ENCODE data around the gene TECPR1.
A peak's percentile ranks its signal among the peaks of the same experiment; 100 is the strongest.

Gene TECPR1

DNA sequence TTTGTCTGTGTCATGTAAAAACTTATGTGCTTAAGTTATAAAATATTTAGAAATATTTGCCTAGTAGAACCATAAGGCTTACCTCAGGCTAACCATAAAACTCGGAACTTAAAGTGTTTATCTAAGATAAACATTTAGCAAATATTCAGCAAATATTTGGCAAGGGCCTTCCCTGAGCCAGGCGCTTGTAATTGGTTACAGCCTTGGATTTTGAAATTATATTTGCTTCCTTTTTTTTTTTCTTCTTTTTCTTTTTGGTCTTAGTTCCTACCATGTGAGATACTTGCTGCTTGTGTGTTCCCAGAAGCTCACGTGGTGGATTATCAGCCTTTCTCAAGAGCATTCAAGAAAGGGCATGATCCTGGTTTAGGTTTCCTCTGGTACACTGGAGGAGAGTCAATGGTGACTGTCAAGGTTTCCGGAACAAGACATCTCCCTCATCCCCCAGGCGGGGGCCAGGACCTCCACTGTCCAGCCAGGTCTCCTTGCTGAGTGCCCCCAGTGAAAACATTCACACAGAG lies 24.3 kb upstream of the TECPR1 start:
- TF ChIP-seq, protein P1, sequence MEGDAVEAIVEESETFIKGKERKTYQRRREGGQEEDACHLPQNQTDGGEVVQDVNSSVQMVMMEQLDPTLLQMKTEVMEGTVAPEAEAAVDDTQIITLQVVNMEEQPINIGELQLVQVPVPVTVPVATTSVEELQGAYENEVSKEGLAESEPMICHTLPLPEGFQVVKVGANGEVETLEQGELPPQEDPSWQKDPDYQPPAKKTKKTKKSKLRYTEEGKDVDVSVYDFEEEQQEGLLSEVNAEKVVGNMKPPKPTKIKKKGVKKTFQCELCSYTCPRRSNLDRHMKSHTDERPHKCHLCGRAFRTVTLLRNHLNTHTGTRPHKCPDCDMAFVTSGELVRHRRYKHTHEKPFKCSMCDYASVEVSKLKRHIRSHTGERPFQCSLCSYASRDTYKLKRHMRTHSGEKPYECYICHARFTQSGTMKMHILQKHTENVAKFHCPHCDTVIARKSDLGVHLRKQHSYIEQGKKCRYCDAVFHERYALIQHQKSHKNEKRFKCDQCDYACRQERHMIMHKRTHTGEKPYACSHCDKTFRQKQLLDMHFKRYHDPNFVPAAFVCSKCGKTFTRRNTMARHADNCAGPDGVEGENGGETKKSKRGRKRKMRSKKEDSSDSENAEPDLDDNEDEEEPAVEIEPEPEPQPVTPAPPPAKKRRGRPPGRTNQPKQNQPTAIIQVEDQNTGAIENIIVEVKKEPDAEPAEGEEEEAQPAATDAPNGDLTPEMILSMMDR (conservative IDR thresholded peaks at IDR 0.05), result no peak
- H3K27ac ChIP-seq, result peak overlapping the region; percentile 89

DNA sequence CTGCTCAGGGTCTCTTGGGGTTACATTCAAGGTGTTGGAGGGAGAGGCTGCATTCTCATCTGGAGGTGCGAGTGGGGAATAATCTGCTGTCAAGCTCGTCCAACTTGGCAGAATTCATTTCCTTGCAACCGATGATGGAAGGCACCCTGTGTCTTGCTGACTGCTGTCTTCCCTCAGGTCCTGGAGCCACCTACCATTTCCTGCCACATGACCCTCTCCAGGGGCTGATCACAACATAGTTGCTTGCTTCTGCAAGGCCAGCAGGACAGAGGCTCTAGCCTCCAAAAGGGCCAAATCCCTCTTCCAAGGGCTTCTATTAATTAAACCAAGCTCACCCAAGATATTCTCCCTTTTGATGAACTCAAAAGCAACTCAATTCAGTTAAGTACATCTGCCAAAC lies 15.3 kb upstream of the TECPR1 start:
- H3K27ac ChIP-seq, result no peak overlapping the region
- TF ChIP-seq, protein P1 (conservative IDR thresholded peaks at IDR 0.05), result no peak

DNA sequence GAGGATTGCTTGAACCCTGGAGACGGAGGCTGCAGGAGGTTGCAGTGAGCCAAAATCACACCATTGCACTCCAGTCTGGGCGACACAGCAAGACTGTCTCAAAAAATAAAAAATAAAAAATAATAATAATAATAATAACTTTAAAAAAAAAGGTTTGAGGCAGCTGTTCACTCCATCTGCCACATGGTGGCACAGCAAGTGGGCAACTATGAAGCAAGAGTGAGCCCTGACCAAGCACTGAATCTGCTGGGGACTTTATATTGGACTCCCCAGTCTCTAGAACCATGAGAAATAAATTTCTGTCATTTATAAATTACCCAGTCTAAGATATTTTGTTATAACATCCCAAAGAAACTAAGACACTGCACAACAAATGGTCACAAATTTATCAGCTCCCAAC lies 14.8 kb upstream of the TECPR1 start:
- H3K27ac ChIP-seq, result no peak overlapping the region
- TF ChIP-seq, protein P1 (conservative IDR thresholded peaks at IDR 0.05), result peak; percentile 78

DNA sequence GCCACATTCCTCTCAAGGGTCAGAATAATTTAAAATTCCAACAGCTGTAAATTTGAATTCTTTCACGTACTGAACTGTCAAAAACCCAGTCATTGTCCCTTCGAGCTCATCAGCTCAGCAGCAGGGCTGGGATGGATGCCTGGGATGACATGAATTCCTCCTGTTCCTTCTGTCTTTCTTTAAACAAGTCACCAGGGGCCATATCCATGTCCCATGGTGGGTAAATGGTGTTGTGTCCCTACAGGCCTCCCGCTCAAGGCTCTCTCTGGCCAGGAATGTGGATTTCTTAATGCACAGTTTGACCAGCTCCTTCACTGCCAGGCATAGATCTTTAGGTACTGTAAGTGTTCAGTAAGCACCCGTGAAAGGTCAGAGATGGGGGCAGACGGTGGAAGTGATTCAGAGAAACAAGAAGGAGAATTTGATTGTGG lies 13.8 kb upstream of the TECPR1 start:
- no peak overlapping the region for H3K27ac ChIP-seq
- TF ChIP-seq, protein P1 (conservative IDR thresholded peaks at IDR 0.05), result no peak

DNA sequence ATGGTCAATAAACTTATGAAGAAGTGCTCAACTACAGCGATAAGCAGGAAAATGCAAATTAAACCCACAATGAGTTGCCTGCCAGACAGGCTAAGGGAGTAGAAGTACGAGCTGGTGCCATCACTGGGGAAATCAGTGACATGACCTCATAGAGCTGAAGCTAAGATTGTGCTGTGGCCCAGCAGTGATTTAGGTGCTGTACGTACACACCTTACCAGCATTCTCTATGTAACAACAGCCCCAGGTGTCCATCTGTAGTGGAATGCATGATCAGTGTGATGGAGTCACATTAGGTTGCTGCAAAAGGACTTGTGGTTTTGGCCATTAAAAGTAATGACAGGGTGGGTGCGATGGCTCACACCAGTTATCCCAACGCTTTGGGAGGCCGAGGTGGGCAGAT lies 5.7 kb upstream of the TECPR1 start:
- TF ChIP-seq, protein P1 (conservative IDR thresholded peaks at IDR 0.05), result no peak
- no peak overlapping the region for H3K27ac ChIP-seq

DNA sequence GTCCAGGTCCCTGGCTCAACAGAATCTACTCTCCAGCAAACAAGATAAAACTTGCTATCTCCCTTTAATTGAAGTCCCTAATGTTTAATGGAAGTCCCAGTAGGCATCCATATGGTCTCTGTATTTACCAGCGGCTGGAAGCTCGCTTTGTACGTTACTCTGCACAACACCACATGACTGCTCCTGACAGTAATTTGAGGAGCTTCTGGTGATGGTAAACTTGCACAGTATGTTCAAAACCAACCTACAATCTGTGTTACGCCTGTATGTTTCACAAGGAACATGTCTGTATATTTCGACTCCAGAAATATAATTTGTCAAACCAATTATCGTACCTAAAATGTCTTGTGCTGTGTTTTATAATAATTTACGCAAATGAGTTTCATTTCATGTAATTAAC lies 4.4 kb upstream of the TECPR1 start:
- TF ChIP-seq, protein P1 (conservative IDR thresholded peaks at IDR 0.05), result no peak
- no peak overlapping the region for H3K27ac ChIP-seq

DNA sequence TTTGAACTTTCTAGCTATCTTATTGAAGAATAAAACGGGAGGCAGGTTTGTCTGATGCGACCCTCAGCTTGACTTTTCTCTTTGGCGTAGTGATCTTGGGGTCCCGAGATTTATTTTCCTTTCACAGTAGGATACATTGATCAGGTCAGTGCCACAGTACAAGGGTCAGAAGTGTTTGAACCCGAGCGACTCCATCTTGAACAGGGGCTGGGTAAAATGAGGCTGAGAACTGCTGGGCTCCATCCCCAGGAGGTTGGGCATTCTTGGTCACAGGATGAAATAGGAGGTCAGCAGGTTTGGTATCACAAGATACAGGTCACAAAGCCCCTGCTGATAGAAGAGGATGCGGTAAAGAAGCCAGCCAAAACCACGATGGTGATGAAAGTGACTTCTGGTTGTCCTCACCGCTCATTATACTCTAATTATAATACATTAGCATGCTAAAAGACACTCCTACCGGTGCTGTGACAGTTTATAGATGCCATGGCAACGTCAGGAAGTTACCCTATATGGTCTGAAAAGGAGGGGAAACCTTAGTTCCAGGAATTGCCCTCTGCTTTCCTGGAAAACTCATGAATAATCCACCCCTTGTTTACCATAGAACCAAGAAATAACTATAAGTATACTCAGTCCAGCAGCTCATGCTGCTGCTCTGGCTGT lies 3.0 kb upstream of the TECPR1 start:
- H3K27ac ChIP-seq, result no peak overlapping the region
- TF ChIP-seq, protein P1 (conservative IDR thresholded peaks at IDR 0.05), result no peak

Measured in VCaP (cell line).